GM19238 (cell line): ENCODE measurements around the gene OR2T29.
A peak's percentile ranks its signal among the peaks of the same experiment; 100 is the strongest.
"Not testable (repeated sequence)": the region's sequence is repeated elsewhere in the genome, so short reads cannot be mapped to it uniquely, and the experiment has no call there.

Source experiments
- DNase-seq: peaks from one replicate; pipeline ENCODE4 v3.0.0; 2011; ENCODE audit warnings: low spot score; ENCODE audit not compliant: insufficient read length

The OR2T29 gene, protein sequence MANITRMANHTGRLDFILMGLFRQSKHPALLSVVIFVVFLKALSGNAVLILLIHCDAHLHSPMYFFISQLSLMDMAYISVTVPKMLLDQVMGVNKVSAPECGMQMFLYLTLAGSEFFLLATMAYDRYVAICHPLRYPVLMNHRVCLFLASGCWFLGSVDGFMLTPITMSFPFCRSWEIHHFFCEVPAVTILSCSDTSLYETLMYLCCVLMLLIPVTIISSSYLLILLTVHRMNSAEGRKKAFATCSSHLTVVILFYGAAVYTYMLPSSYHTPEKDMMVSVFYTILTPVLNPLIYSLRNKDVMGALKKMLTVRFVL

DNA sequence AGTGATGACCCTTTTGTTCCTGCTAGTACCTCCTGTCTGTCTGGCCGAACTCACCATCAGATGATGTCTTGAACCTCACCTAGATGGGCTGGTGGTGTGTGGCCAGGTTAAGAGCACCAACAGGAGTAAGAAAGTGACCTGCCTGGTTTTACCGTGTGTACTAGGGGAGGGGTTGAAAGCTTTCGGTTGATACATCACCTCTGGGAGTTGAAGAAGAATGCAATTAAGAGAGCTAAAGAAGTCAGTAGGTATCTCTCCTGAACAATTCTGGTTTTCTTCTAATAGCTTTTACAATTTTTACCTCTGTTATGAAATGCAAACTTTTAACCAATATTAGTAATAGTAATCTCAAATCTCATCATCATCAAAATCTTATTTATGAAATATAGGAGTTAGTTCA, at the start of gene OR2T29:
OR2T29 (minus strand) TSS at position 101 of the 400 bp plus-strand sequence. CDS start 3,281 bp downstream, outside the sequence.
- DNase-seq: not testable (repeated sequence)

DNA sequence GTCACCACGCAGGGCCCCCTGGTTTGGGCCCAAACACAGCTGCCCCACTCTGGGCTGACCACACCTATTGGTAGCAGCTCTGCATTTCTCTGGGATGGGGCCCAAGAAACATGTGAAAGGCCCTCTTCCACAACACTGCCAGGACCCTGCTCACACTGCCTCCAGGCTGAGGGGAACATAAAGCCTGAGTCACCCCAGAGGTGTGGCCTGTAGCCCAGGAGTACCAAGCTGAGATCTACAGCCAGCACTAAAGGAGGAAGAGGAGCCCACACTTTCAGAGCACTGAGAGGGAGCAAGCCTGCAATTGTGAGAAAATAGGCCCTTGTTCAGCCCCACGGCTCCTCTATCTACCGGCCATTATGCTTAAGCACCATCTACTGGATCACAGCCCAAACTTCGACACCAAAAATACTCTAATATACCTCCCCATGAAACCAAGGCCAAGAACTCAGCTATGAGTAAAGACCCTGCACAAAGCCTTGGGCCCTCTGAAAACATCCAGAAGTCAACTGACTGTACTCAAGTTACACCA, 49.4 kb upstream of the OR2T29 start:
- no peak for DNase-seq

DNA sequence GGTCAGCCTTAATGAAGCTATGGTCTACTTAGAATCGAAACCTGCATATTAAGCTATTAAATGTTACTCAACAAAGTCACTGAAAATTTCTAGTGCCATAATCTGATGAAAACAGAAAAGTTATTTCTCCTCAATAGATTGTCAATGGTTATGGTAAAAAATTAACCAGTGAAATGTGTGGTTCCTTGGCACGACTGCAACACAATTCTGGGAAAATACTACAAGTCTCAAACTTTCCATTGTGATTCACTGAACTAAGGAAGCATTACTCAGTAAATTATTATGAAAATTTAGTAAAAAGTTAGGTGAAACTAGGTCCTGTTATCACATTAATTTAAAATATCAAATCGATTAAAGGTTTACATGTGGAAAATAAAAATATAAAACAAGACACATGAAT, 47.7 kb upstream of the OR2T29 start:
- DNase-seq: no peak

DNA sequence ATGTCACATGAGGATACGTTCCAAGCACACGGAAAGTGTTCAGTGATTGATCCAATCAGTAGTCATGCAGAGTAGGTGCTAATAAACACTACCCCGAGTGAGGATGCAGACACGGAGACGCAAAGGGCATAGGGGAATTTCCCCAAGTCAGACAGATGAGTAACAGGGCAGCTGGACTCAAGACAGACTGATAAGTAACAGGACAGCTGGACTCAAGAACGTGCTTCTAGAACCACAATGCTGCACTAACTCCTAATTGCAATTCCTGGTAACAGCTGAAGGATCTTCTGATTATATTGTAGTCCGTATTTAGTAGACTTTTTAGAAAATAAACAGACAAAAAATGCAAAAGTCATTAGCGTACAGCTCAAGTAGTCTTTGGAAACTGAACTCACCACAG, 36.8 kb upstream of the OR2T29 start:
- no peak for DNase-seq

DNA sequence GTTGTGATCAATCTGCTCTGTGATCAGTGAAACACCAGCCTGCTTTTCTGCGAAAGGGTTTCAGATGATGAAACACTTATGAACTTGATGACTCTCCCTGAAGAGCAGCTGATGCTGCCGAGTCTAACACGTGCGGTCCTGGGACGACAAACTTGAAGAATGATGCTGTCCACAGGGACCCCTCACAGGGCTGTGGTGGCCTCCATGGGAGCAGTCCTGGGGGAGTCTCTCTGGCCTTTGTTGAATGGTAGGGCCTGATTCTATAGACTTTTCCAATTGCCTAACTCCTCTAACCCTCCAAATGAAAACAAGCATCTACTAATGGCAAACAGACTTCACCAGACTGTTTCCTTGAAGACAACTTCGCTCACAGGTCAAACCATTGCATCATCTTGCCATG, 35.0 kb upstream of the OR2T29 start, which contains the start of gene OR2T10:
OR2T10 (minus strand) TSS at position 112 of the 400 bp plus-strand sequence. CDS start 3,932 bp downstream, outside the sequence.
- no peak for DNase-seq

DNA sequence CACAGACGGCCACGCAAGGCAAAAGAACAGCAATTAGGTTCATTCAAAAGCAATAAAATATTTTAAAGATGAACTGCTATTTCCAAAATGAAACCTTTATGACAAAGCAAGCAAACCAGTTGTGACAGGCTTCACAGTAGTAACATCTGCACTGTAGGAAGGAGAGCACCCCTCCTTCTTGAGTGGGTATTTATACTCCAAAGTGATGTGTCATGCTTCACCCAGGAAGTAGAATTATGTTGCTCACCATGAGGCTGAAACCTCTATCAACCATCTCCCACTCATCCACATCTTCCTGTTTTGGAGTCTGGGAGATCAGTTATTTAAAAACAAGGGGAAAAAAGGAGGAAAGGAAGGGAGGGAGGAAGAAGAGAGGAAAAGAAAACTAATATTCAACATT, 34.0 kb upstream of the OR2T29 start:
- no peak for DNase-seq

DNA sequence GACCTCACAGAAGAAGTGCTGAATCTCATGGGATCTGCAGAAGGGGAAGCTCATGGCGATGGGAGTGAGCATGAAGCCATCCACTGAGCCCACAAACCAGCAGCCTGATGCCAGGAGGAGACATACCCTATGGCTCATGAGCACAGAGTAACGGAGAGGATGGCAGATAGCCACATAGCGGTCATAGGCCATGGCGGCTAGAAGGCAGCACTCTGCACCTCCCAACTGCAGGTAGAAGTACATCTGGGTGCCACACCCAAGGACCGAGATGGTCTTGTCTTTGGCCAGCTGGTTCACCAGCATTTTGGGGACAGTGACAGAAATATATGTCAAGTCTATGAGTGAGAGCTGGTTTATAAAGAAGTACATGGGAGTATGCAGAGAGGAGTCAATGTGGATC, 30.7 kb upstream of the OR2T29 start:
- no peak for DNase-seq

DNA sequence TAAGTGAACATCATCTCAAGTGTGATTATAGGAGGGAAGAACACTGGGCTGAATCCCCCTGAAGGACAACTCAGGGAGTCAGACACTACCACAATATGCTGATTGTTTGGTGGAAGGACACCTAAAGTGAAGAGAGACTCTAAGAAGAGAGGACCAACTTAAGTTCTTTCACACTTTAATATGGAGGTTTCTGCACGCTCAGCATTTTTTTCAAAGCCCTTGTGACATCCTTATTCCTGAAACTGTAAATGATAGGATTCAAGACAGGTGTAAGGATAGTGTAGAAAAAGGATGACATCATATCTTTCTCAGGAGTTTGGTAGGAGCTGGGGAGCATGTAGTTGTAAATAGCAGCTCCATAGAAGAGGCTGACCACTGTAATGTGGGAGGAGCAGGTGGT, 30.1 kb upstream of the OR2T29 start:
- DNase-seq: no peak

DNA sequence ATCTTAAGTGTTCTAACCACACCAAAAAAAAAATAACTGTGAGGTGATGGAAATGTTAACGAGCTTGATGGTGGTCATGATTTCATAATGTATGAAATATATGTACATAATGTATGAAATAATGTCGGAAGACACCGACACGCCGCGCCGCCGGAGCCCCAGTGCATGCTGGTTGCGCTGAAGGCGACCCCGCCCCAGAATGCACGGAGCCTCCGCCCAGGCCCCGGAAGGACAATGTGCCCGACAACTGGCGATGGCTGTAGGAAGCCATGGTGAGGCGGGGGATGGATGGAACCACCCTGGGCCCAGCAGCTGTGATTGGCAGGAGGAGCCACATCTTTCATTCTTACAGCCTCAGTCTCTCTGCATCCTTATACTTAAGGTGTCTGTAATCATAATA, 27.5 kb upstream of the OR2T29 start:
- DNase-seq: no peak

DNA sequence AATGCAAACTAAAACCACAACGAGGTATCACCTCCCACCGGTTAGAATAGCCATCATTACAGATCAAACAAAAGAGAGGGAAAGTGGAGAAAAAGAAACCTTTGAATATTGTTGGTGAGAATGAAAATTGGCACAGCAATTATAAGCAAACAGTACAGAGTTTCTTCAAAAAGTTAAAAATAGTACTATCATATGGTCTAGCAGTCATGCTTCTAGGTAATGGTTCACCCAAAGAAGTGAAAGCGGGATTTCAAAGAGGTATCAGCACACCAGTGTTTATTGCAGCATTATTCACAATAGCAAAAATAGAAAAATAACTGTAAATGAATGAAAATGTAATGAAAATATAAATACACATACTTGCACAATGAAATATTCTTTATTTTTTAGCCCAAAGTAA, 26.8 kb upstream of the OR2T29 start:
- no peak for DNase-seq

DNA sequence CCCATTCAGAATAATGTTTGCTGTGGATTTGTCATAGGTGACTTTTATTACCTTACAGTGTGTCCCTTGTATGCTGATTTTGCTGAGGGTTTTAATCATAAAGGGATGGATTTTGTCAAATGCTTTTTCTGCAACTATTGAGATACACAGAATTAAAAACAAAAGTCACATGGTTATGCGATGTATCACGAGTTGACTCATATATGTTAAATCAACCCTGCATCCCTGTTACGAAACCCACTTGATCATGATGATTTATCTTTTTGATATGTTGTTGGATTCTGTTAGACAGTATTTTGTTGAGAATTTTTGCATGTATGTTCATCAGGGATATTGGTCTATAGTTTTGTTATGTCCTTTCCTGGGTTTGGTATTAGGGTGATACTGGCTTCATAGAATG, 22.7 kb upstream of the OR2T29 start:
- DNase-seq: no peak

DNA sequence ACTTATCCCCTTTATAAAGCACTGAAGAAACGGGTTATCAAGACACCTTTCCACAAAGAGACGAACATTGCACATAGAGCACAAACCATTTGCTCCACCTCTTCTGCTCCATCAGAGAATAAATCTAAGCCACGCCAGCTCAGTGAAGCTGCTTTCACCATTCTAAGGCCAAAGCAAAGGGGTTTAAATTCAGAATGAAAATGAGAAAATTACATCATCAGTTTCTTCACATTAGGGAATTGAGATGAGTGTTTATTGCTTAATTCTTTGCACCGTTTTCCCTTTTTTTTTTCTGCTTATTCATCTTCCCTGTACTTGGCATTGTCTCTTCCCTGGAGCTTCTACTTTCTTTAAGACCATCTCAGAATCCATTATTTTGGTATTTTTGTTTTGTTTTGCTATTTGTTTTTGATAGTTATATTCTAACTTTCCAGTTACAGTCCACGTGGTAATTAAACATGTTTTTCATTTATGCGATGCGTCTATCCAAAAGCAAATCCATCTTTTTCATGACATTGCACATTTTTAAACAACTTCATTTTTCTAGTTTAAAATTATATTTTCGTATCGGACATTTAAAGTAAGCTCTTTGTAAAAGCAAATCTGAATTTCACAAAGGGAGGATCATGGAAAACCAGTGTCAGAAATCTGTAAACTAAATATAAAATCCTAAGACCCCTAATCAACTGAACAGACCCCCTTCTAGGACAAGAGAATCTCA, 13.8 kb upstream of the OR2T29 start:
- DNase-seq: no peak

DNA sequence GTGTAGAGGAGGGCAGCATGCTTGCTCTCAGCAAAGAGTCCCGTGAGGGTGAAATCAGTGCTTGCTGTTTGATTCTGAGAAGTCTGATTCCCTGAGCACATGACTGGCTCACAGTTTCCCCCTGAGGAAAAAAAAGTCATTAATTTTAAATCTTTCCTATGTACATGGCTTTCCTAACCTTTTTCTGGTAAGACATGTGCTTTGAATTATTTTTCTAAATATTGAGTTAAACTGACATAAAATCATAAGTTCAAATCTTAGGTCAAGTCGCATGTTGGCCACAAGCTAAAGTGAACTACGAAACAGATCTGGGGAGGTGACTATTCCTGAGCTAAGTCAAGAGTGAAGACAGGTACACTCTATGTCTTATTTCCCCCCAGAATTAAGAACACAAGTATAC, 12.1 kb upstream of the OR2T29 start, which contains the start of gene OR2T34:
OR2T34 (minus strand) TSS at position 101 of the 400 bp plus-strand sequence; CDS start at position 101, 0 bp downstream.
- DNase-seq: not testable (repeated sequence)

DNA sequence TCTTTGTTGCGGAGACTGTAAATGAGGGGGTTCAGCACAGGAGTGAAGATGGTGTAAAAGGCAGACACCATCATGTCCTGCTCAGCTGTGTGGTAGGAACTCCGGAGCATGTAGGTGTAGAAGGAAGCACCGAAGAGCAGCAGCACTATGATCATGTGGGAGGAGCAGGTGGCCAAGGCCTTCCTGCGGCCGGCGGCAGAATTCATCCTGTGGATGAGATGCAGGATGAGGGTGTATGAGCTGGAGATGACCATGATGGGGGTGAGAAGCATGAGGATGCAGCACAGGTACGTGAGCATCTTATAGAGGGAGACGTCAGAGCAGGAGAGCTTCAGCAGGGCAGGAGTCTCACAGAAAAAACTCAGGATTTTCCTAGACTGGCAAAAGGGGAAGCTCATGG, 11.3 kb upstream of the OR2T29 start:
- DNase-seq: not testable (repeated sequence)

DNA sequence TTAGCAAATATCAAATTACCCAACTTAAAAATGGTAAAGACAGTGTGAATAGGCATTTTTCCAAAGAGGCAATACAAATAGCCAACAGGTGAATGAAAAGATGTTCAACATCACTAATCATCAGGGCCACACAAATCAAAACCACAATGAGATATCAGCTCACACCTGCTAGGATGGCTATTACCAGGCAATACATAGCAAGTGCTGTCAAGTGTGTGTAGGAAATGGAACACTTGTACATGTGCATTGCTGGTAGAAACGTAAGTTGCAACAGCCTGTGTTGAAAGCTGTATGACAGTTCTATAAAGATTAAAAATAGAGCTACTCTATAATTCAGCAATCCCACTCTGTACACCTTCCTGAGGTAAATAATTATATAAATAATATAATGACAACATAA, 9.5 kb upstream of the OR2T29 start:
- not testable (repeated sequence) for DNase-seq

DNA sequence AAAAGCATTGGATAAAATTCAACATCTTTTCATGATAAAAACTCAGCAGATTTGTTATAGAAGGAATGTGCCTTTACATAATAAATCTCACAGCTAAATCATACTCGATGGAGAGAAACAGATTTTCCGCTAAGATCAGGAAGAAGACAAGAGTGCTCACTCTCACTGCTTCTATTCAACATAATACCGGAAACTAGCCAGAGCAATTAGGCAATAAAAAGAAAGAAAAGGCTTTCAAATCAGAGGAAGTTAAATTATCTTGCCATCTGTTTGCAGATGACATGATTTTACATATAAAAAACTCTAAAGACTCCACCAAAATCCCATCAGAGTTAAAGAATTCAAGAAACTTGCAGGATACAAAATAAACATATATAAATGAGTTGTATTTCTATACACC, 8.2 kb upstream of the OR2T29 start:
- not testable (repeated sequence) for DNase-seq

DNA sequence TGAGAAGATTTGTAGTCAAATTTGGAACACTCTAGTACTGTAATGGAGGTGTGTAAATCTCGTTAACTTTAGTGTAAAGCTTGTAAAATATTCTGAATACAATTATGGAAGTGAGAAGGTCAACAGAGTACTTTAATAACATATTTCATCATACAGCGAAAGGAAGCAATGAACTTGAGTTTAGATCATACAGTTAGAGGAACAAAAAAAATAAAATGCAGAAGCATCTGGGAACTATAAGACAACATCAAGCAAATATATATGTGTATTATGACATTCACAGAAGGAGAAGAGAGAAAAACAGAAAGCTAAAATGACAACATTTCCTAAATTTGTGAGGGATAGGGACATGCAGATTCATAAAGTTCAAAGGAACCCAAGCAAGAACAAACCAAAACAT, 6.5 kb upstream of the OR2T29 start:
- DNase-seq: not testable (repeated sequence)

DNA sequence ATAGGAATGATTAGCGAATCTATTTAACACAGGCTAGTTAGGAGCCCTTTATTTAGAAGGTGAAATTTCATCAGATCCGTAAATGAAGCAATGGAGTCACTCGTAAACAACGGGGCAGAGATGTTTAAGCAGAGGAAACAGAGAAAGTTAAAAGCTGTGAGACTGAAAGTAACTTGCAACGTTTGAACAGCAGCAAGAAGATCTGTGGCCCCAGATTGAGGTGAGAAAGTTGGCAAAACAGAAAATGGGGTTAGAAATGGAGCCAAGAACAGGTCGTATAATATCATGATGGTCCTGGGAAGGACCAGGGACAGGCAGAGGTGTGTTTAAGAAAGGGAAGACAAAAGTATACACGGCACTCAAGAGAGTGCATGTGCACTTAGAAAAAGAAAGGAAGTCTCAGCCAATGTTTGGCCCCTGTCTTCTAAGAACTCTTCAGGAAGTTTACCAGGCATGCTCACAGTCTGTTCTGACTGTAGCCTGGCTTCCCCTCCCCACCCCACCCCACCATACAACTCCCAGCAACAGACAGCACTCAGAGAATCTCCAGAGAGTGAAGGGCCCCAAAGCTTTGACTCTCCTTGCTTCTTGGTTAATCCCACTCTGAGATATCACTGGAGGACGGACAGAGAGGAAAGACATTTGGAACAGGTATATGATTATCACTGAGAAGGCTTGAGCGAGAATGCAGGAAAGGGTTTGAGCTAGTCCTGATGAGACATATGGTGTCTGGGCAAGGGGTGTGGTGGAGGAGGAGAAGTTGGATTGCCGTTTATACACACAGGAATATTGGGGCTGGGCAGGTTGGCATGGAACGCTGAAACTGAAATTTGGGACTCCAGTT, 3.2 kb upstream of the OR2T29 start:
- peak; percentile 0 for DNase-seq

DNA sequence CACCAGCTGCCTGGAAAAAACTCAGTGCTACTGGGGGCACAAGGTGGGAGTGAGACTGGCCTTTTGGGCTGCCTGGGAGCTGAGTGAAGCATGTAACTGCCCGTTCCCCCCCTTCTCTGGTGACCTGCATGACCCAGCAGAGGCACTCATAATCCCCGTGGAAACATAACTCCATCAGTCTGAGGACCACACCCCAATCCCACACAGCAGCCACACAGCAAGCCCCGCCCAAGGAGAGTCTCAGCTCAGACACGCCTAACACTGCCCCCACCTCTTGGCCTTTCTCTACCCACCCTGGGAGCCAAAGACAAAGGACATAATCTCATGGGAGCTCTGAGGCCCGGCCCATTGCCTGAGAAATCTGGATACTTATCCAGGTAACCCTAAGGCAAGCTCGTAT, 11.5 kb downstream of the OR2T29 start:
- not testable (repeated sequence) for DNase-seq

DNA sequence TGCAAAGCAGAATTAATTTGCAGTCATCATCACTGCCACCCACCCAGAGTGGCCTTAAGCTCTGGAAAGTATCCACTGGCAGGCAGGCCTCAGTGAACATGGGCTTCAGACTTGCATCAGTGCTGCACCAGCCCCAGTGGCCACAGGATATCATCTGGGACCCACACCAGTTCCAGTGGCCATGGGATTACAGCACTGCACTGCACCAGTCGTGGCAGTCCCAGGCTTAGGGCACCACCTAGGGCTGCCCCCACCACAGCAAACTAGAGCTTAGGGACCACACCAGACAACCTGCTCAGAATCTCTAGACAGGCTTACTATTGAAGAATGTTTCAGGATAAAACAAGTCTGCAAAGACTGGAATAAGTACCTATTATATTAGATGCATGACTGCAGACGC, 15.2 kb downstream of the OR2T29 start:
- DNase-seq: not testable (repeated sequence)

DNA sequence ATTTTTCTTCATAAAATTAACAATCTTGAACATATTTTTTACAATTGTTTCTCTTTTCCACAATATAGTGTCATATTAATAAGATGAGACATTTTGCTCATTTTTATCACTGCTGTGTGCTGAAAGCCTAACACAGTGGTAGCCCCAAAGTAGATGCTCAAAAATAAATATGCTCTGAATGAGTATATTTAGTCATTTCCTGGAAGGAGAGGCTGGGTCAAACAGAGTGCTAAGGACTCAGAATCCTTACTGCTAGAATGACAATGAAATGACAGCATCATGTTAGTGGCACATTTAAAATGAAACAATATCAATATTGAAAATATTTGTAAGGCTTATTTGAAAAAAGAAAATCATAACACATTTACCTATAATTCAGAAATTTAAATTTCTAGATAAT, 25.1 kb downstream of the OR2T29 start:
- not testable (repeated sequence) for DNase-seq
